KOPT-K1 (cell line): ENCODE measurements around the gene C12orf57.

Experiments
- H3K27ac ChIP-seq: fragments of 200-600 bp; sonication (generic); 2 replicates; pipeline ENCODE4 v1.5.1; 2016; ENCODE audit warnings: antibody characterized with exemption, mild to moderate bottlenecking, low read depth, low read length; ENCODE audit not compliant: poor library complexity, severe bottlenecking
- H3K36me3 ChIP-seq: fragments of 200-600 bp; sonication (generic); 2 replicates; pipeline ENCODE4 v1.5.1; 2017; ENCODE audit warnings: antibody characterized with exemption, mild to moderate bottlenecking, low read length, moderate library complexity; ENCODE audit not compliant: insufficient read depth
- H3K9me3 ChIP-seq: fragments of 200-600 bp; sonication (generic); 2 replicates; pipeline ENCODE4 v1.5.1; 2017; ENCODE audit warnings: antibody characterized with exemption, low read length, mild to moderate bottlenecking; ENCODE audit not compliant: insufficient read depth, poor library complexity, severe bottlenecking

Gene C12orf57

DNA sequence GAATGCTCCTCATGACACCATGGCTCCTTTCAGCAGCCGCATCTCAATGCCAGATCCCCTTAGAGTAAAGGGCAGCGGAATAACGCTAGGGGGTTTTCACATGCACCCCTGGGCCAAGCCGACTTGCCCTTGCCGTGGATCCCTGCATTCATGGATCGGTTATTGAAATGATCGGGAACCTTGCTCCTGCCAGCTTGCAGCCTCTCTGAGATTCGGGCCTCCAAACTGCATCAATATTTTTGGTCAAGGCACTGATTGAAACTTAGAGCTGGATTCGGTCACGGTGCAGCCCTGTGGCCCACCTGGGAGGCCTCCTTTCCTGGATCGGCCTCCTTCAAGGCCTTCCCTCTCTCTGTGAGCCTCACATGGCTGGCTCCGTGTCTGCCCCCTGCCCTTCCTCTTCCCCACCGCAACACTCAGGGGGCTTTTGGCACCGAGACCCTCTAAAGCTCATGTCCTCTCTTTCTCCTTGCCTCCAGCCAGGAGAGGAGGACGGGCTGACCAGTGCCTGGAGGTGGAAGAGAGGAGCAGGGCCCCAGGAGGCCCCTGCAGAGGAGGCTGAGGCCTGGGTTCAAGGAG lies 9.1 kb downstream of the C12orf57 start:
- H3K9me3 ChIP-seq = no peaks in the 10 kb centered on the region
- H3K27ac ChIP-seq = peak overlapping the region; percentile 97
- peaks cover 37% of the 10 kb centered on the region for H3K36me3 ChIP-seq

DNA sequence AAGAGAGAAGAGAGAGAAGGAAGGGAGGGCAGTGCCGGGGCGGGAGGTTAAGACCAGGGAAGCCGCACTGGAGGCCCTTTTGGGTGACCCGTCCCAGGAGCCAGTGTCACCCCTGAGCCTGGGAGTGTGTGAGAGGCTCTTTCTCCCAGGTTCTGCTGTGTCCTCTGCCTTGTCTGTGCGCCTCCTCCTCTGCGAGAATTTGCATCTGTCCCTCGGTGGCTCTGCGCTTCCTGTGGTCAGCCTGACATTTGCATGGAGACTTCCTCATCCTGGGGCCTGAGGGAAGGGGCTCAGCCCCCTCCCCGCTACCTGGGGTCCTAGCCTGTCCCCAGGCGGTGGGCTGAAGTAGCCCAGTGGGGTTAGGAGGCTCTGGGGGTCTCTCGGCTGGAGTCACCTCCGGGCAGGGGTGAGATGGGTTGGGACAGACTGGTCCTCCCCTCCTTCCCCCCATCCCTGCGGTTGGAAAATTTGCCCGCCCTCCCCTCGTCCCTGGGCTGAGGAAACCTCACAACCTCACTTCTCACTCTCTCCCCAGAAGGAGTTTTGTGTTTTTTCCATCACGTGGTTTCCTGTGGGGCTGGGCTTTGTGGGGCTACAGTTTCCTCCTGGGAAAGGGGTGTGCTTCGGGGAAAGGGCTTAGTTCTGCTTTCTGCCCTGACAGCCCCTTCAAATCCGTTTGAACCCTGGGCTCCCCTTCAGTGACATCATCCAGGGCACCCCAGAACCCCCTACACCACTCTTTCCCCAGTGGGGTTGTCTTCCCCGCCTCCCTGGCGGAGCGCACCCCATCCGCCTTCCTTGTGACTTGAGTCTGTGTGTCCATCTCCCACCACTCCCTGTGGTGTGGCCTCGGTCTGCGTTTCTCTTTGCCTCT lies 9.9 kb downstream of the C12orf57 start:
- Histone ChIP-seq H3K36me3 (peaks cover 44% of the 10 kb centered on the region), H3K9me3 (no peaks in the 10 kb centered on the region), H3K27ac (peak overlapping the region; percentile 97)

DNA sequence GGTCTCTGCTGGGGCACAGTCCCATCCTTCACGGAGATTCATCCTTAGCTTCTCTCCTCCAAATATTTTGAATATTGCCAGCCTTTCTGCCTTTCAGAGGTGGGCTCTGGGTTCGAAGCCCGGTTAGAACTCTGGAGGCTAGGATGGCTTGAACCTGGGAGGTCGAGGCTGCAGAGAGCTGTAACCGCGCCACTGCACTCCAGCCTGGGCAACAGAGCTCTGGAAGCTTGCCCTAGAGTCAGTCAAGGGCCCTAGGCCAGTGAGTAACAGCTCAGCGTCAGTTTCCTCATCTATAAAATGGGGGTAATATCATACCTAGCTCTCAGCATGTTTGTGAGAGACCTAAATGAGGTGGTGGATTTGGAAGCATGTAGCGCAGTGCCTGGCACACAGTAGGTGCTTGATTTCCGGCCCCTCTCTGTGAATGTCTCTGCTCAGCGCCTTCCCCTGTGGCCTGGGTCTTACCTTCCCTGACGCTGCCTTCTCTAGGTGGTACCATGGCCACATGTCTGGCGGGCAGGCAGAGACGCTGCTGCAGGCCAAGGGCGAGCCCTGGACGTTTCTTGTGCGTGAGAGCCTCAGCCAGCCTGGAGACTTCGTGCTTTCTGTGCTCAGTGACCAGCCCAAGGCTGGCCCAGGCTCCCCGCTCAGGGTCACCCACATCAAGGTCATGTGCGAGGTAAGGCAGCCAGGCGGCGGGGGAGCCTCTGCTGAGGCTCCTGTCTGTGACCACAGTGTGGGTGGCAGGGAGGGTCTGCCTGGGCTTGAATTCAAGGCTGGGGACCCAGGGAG lies 10.7 kb downstream of the C12orf57 start:
- H3K36me3 ChIP-seq = peaks cover 44% of the 10 kb centered on the region
- H3K9me3 ChIP-seq = no peaks in the 10 kb centered on the region
- peak overlapping the region; percentile 97 for H3K27ac ChIP-seq

DNA sequence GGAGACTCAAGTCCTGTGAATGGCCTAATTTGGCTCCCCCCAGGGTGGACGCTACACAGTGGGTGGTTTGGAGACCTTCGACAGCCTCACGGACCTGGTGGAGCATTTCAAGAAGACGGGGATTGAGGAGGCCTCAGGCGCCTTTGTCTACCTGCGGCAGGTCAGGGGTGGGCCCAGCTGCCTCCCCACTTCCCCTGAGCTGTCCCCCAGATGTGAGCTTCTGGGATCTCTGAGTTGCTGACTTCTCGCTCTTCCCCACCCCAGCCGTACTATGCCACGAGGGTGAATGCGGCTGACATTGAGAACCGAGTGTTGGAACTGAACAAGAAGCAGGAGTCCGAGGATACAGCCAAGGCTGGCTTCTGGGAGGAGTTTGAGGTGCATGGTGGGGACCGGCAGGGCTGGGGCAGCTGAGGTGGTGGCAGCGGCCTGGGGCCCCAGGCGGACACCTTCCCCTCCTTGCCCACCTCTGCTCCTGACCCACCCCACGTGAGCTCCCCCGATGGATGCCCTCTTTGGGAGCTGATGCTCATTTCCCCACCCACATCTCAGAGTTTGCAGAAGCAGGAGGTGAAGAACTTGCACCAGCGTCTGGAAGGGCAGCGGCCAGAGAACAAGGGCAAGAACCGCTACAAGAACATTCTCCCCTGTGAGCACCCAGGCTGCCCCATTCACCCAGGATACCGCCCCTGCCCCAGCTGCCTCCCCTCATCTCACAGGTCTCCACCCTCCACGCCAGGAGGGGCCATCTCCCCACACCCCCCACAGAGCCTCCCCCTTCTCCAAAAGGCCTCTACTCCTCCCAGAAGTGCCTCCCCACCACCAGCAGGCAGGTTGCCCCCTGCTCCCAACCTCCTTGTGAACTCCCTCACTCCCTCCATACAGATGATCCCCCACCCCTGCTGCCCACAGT lies 11.5 kb downstream of the C12orf57 start:
- H3K9me3 ChIP-seq = no peaks in the 10 kb centered on the region
- H3K36me3 ChIP-seq = peaks cover 49% of the 10 kb centered on the region
- H3K27ac ChIP-seq = peak overlapping the region; percentile 97

DNA sequence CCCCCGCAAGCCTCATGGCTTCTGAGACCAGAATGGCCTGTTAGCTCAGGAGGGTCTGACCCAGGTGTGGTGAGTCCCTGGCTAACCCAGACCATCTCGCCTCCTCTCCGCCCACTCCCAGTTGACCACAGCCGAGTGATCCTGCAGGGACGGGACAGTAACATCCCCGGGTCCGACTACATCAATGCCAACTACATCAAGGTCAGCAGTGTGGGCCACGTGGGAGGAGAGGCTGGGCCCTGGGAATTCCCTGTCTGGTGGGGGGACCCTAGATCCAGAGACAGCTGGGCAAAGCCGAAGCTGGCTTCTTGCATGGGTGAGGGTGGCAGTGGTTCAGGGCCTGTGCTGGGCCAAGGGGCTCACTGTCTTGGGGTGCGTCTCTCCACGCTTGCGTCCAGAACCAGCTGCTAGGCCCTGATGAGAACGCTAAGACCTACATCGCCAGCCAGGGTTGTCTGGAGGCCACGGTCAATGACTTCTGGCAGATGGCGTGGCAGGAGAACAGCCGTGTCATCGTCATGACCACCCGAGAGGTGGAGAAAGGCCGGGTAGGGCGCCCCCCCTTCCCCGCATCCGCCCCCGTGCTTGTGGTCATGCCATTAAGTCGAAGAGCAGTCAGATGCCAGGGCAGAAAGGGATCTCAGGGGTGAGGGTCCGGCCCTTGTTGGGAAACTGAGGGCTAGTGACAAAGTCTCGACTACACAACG lies 12.4 kb downstream of the C12orf57 start:
- H3K9me3 ChIP-seq = no peaks in the 10 kb centered on the region
- H3K36me3 ChIP-seq = peaks cover 57% of the 10 kb centered on the region
- H3K27ac ChIP-seq = peak overlapping the region; percentile 97

DNA sequence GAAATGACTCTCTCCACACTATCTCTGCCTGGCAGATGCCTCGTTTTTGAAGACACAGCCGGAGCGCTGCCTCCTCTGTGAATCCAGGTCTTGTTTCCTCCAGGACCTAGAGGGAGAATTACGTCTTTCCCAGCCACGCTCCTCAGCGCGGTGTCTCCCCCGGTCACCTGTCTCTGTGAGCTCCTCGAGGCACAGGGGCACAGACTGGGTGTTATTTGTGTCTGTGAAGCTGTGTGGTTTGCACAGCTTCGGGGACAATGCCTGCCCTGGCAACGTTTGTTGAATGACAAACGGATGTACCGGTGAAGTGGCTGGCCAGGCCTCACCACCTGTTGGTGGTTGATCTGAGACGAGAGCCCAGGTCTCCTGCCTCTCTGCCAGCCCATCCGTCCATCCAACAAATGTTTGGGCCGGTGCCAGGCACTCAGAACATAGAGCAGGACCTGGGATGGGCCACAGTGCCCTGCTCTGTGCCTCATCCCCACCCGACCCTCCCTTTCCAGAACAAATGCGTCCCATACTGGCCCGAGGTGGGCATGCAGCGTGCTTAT lies 13.4 kb downstream of the C12orf57 start:
- H3K27ac ChIP-seq = peak overlapping the region; percentile 97
- no peaks in the 10 kb centered on the region for H3K9me3 ChIP-seq
- peaks cover 62% of the 10 kb centered on the region for H3K36me3 ChIP-seq

DNA sequence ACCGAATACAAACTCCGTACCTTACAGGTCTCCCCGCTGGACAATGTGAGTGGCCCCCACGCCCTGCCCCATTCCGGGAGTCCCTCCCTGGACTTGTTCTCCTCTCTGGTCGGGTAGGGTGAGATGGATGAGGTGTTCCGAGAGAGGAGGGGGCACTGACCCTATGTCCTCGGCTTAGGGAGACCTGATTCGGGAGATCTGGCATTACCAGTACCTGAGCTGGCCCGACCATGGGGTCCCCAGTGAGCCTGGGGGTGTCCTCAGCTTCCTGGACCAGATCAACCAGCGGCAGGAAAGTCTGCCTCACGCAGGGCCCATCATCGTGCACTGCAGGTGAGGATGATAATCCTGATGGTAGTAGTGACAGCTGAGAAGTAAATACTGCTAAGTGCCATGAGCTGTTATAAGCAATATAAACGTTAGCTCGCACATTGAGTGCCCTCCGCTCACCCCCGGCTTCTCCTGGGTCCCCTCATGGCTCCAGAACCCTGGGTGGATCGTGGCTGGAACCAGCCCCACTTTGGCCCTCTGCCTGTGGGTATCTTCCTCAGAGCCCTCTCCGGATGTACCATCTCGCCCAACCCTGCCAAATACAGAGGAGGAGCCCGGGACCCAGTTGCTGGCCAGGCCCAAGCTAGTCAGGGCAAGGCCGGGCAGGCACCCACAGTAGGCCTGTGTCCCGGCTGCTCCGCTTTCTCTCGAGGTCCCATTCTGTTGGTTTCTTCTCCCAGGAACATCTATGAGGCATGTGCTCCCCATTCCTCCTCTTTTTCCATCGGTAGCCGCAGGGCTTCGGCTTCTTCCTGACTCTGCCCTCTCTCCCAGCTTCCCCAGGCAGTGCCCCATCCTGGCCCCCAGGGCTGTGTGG lies 14.2 kb downstream of the C12orf57 start:
- peak overlapping the region; percentile 97 for H3K27ac ChIP-seq
- no peaks in the 10 kb centered on the region for H3K9me3 ChIP-seq
- peaks cover 62% of the 10 kb centered on the region for H3K36me3 ChIP-seq

DNA sequence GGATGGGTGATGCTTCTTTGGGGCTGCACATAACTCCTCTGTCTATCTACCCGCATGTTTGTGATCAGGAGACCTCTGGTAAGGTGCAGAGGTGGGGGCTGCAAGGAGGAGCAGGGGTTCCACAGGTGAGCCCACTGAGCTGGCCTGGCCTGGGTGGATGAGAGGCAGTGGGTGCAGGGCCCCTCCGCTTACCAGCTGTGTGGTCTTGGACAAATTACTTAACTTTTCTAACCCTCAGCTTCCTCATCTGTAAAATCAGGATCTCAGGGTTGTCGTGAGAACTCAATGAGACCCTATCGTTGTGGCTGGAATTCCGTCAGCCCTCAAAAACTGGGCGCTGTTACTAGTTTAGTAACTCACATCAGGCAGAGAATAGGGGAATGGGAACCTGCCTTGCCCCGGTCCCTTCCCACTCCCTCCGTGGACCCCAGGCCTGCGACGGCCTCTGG lies 14.8 kb downstream of the C12orf57 start:
- no peaks in the 10 kb centered on the region for H3K9me3 ChIP-seq
- H3K36me3 ChIP-seq = peaks cover 62% of the 10 kb centered on the region
- peak overlapping the region; percentile 97 for H3K27ac ChIP-seq

DNA sequence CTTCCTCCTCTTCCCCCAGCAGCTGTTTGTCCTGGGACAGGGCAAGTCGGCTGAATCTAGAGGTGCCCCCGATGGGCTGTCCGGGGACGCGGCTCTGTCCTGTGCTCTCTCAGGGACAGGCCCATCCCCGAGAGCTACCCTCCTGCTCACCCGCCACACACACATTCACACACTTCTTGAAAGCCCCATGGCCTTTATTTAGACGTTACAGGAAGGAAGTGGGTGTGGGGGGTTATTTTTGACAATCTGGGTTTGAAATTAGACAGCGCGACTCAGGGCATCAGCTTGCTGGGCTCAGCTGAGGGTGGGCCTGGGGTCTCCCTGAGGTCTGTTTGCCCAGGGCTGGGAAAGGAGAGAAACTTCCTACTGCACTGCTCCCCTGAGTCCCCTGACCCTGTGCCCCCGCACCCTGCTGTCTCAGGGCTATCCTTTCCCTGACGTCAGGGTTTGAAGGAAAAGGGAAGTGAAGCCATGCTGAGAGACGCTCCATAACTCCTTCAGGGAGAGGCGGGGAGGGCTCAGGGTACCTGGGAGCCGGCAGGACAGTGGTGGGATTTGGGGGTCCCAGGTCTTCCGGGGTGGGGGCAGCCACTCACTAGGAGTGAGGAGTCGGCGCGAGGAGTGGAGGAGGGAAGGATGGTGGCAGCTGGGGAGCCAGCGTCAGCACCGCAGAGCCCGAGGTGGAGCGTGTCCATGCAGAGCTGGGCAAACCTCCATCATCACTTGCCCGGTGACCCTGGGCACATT lies 15.4 kb downstream of the C12orf57 start:
- H3K9me3 ChIP-seq = no peaks in the 10 kb centered on the region
- peak overlapping the region; percentile 97 for H3K27ac ChIP-seq
- H3K36me3 ChIP-seq = peaks cover 66% of the 10 kb centered on the region

DNA sequence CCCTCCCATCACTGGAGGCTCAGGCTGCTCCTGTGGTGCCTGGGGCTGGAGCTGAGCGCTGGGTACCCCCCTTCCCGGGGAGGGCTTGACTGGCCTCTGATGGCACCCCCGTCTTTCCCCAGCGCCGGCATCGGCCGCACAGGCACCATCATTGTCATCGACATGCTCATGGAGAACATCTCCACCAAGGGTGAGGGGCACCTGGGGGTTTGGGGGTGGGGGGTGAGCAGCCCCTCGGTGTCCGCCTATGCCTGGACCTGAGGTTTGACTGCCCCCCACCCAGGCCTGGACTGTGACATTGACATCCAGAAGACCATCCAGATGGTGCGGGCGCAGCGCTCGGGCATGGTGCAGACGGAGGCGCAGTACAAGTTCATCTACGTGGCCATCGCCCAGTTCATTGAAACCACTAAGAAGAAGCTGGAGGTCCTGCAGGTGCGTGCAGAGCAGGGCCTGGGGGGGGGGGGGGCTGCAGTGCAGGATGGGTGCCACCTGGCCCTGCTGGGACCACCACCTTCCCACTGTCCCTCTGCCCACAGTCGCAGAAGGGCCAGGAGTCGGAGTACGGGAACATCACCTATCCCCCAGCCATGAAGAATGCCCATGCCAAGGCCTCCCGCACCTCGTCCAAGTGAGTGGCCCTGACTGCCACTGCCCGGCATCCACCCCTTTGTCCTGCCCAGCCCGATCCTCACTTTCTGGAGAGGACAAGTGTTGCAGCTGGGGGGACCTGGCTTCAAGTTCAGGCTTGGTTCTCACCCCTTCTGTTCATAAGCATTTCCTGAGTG lies 16.2 kb downstream of the C12orf57 start:
- peaks cover 66% of the 10 kb centered on the region for H3K36me3 ChIP-seq
- peak overlapping the region; percentile 97 for H3K27ac ChIP-seq
- no peaks in the 10 kb centered on the region for H3K9me3 ChIP-seq

DNA sequence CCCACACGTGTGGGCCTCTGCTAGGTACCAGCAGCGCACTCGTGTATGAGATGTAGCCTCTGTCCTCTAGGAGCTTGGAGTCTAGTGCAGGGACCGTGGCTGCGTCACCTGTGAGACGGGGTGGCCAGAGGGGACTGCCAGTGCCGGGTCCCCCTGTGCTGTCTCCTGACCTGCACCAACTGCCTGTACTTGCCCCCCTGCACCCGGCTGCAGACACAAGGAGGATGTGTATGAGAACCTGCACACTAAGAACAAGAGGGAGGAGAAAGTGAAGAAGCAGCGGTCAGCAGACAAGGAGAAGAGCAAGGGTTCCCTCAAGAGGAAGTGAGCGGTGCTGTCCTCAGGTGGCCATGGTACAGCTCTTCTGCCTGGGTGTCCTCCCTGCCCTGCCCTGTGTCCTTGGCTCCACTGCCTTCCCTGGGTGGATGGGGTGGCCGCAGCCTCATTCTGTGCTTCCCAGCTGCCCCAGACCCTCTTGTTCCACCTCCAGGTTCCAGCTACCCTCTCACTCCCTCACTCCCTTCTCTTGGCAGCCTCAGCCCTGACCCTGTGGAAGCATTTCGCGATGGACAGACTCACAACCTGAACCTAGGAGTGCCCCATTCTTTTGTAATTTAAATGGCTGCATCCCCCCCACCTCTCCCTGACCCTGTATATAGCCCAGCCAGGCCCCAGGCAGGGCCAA lies 16.9 kb downstream of the C12orf57 start:
- Histone ChIP-seq H3K36me3 (peaks cover 66% of the 10 kb centered on the region), H3K27ac (peak overlapping the region; percentile 97), H3K9me3 (no peaks in the 10 kb centered on the region)
